HG03066 (cell line): Measurements from ENCODE around the gene SLC44A5.
"Not testable (repeated sequence)": the region's sequence is repeated elsewhere in the genome, so short reads cannot be mapped to it uniquely, and the experiment has no call there.

ENCODE experiments used
- ATAC-seq: cut with Tn5 transposase; IDR thresholded peaks from one replicate; pipeline ENCODE4 v1.9.1; 2021; ENCODE audit warnings: low read depth; ENCODE audit not compliant: unreplicated experiment

SLC44A5 gene

DNA sequence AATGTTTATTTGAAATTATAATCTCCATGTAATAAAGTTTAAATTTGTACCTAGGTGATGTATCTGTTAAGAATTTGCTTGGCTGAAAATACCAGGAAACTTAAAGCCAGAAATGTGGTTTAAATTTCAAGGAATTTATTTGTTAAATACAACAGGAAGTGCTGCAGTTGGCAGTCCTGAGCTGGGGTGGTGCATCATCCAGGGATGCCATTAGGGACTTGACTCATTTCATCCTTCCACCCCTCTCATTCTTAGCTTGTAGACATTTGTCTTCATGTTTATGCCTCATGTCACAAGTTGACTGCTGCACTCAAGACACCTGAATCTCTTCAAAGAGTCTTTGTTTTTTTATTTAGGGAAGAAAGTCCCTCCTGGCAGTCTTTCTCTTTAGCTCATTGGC lies 300.8 kb downstream of the SLC44A5 start:
- ATAC-seq, result no peak

DNA sequence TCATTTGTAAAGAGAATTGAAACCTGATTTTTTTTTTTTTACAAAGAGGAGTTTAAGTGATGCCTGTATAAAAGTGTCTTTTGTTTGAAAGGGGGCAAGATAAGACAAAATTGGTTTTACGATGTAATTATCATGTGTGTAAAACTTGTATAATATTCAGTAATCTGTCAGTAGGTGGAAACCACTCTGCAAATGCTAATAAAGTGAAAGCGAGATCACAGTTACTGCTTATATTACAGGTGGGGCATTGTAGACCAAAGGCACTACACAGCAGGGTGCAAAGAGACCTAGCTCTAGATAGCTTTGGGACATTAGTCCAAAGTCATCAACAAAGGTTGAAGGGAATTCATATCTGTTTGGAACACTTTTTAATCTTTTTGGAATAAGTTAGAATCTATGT lies 302.5 kb downstream of the SLC44A5 start:
- no peak for ATAC-seq

DNA sequence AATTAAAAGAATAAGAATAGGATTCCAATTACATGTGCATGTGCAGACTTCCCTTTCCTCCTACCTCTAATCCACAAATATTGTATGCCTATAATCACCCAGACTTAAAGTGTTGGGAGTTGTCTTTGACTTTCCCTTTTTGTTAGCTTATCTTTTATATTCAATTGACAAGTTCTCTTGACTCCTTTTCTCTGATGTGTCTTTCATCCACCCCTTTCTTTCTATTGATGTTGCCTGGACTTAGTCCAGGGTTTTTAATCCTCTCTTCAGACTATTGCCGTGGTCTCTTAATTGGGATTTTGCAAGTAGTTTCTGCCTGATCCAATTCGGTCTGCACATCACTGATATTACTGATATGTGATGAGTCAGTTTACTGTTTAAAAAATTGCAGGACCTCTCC lies 305.9 kb downstream of the SLC44A5 start:
- no peak for ATAC-seq

- ATAC-seq, result no peak
Observed at GRCh38 chr1:75293270-75293669, 317.6 kb downstream of the SLC44A5 start.

GRCh38 chr1:75292013-75292412 lies 318.9 kb downstream of the SLC44A5 start:
- ATAC-seq, result no peak

DNA sequence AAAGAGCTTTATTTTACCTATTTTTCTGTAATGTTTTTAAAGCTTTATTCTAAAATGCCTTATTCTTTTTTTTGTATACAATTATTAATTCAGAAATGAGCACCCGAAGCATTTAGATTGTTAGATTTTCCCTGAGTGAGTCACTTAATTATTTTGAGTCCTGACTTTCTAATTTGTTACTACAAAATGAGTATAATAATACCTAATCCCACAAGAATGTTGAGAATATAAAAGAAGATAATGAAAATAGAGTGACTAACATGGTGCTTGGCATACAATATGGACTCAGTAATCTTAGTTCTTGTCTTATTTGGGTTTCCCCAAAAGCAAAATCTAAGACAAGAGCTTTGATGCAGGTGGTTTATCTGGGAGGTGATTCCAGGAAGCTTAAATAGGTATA lies 334.5 kb downstream of the SLC44A5 start:
- no peak for ATAC-seq

DNA sequence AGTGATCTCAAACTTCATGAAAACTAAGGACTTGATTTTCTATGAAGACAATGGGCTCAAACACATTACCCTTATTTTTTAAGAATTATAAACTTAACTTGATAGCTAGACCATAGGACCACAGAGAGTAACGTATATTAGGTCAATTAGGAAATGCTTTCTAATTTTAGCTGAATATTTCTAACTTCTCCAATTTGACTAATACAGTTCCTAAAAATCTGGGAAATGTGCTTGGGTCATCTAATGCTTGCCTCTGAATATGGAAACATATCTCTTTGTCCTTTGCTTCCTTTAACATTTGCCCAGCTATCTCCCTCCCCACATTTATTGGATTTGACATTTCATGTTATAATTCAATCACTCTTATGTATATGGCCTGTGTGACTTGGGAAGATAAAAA lies 335.3 kb downstream of the SLC44A5 start:
- ATAC-seq, result no peak

- no peak for ATAC-seq
Observed at GRCh38 chr1:75274920-75275506, 335.9 kb downstream of the SLC44A5 start.

DNA sequence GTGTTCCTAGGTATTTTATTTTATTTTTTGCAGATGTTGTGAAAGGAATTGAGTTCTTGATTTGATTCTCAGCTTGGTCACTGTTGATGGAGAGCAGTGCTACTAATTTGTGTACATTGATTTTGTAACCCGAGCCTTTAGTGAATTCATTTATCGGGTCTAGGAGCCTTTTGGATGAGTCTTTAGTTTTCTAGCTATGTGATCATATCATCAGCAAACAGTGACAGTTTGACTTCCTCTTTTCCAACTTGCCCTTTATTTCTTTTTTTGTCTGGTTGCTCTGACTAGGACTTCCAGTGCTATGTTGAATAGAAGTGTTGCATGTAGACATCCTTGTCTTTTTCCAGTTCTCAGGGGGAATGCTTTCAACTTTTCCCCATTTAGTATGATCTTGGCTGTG lies 337.8 kb downstream of the SLC44A5 start:
- no peak for ATAC-seq

- ATAC-seq, result peak; percentile 70
Observed at GRCh38 chr1:75265792-75266191, 345.1 kb downstream of the SLC44A5 start.

DNA sequence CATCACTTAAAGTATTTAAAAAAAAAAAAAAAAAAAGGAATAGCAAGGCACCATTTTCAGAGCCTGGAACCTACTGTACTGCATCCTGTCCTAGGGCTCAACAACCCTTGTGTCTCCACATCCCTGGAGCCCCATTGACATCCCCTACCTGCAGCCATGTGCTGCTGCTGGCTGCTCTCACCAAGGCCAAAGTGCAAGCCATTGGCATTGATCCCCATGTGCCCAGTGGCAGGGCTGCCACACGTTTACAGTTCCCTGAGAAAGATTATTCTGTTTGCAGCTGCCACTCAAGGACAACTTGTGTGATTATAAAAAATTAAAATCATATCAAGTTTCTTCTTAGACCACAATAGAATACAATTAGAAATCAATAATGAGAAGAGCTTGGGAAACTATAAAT lies 346.8 kb downstream of the SLC44A5 start:
- ATAC-seq, result no peak

GRCh38 chr1:75263616-75264015 lies 347.3 kb downstream of the SLC44A5 start:
- ATAC-seq, result not testable (repeated sequence)

- ATAC-seq, result not testable (repeated sequence)
Observed at GRCh38 chr1:75261946-75262345, 349.0 kb downstream of the SLC44A5 start.

- ATAC-seq, result no peak
Observed at GRCh38 chr1:75258351-75258750, 352.6 kb downstream of the SLC44A5 start.

- no peak for ATAC-seq
Observed at GRCh38 chr1:75257424-75257823, 353.5 kb downstream of the SLC44A5 start.

DNA sequence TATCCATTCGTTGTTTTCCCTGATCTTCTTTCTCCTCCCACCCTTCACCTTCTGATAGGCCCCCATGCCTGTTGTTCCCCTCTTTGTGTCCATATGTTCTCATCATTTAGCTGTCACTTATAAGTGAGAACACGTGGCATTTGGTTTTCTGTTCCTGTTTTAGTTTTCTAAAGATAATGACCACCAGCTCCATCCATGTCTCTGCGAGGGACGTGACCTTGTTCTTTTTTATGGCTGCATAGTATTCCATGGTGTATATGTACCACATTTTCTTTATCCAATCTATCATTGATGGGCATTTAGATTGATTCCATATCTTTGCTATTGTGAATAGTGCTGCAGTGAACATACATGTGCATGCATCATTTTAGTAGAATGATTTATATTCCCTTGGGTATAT lies 360.8 kb downstream of the SLC44A5 start:
- not testable (repeated sequence) for ATAC-seq

DNA sequence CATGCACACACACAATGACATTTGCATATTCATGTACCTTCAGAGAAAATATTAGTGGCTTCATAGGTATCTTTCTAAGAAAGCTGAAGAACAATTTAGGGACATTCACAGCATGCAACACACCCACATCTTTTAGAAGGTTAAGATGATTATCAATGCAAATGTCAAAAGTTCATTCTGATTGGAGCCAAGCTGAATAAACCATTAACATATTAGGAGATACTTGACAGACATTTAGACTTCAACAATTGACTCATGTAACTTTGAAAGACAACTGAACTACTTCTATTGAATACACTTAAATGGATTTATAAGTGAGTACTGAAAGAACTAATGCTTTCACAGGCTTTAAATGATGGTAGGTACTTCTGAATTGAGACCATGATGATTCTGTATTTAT lies 365.7 kb downstream of the SLC44A5 start:
- no peak for ATAC-seq

GRCh38 chr1:75243124-75243523 lies 367.8 kb downstream of the SLC44A5 start:
- no peak for ATAC-seq

DNA sequence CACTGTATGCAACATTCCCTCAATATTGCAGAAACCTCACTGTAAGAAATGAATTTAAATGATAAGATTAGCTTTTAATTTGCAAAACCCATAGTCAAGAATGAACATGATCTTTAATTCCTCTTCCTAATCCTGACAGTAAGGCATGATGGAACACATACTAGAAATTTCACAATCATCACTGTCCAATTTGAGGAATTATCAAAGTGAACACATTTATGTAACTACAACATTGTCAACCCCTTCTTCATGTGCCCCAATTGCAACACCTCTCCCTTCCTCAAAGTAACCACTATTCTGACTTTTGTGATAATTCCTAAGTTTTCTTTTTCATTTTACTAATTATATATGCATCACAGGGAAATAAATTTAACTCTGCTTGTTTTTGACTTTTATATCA lies 373.6 kb downstream of the SLC44A5 start:
- no peak for ATAC-seq

DNA sequence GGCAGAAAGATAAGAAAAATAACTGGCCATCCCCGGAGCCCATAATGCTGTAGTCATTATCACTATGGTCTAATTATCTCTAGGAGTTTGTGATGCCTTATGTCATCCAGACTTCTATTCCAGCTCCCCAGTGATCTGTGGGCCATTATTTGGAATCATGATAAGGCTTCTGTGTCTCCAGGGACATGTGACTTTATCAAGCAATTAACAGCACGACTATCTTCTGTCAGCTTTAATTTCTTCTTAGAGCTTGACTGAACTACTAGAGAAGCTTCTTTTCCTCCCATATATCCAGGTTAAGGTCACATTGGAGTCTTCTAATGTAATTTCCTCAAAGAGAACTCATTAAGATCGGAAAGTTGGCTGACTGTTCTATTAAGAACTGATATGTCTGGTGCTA lies 376.4 kb downstream of the SLC44A5 start:
- no peak for ATAC-seq

- ATAC-seq, result peak; percentile 90
Observed at GRCh38 chr1:75233302-75233929, 377.5 kb downstream of the SLC44A5 start.

GRCh38 chr1:75220072-75220471 lies 390.8 kb downstream of the SLC44A5 start:
- no peak for ATAC-seq

GRCh38 chr1:75214017-75214416 lies 396.9 kb downstream of the SLC44A5 start:
- ATAC-seq, result no peak
